Esophagus (tissue), 2 donors: ENCODE measurements around the gene MELTF. TPM values are rescaled to one million over a fixed set of nuclear protein-coding genes. Genes with fewer than 3 reads are reported as not detected.

Experiments used
- H3K27ac ChIP-seq, 2 donors: one replicate each; pipeline ENCODE4 v1.5.1; 2013; ENCODE audit warnings: low read depth in 2 of 2, mild to moderate bottlenecking in 2 of 2, inconsistent platforms in 1 of 2, low read length in 1 of 2, moderate library complexity in 1 of 2
- H3K27me3 ChIP-seq, 2 donors: one replicate each; pipeline ENCODE4 v1.6.1; 2013; ENCODE audit warnings: low read length in 2 of 2, control low read depth in 1 of 2, mild to moderate bottlenecking in 1 of 2; ENCODE audit not compliant: insufficient read depth in 2 of 2, control insufficient read depth in 1 of 2
- H3K36me3 ChIP-seq, 2 donors: one replicate each; pipeline ENCODE4 v1.6.1; 2013; ENCODE audit warnings: low read length in 1 of 2; ENCODE audit not compliant: control insufficient read depth in 2 of 2, insufficient read depth in 2 of 2
- H3K4me1 ChIP-seq, 2 donors: one replicate each; pipeline ENCODE4 v1.6.1; 2013; ENCODE audit warnings: low read length in 1 of 2; ENCODE audit not compliant: control insufficient read depth in 2 of 2, insufficient read depth in 2 of 2
- H3K4me3 ChIP-seq, 2 donors: one replicate each; pipeline ENCODE4 v1.5.1; 2013; ENCODE audit warnings: low read length in 2 of 2, mild to moderate bottlenecking in 2 of 2, low read depth in 1 of 2, moderate library complexity in 1 of 2
- H3K9me3 ChIP-seq, 2 donors: one replicate each; pipeline ENCODE4 v1.6.1; 2013; ENCODE audit warnings: mild to moderate bottlenecking in 2 of 2, low read depth in 1 of 2, low read length in 1 of 2, moderate library complexity in 1 of 2; ENCODE audit not compliant: control insufficient read depth in 2 of 2, insufficient read depth in 1 of 2
- WGBS, 2 donors: extraction: QIAGEN DNeasy Blood & Tissue Kit; methylation state at CpG; one replicate each; pipeline ENCODE4 v1.1.7; 2013; 5-methylcytosine and 5-hydroxymethylcytosine counted together
- polyA plus RNA-seq, 2 donors: library from polyadenylated mRNA; stranded (reverse); fragments of 200-250 nt; gene quantifications; one replicate each; pipeline ENCODE4 v1.2.3, GENCODE V29; 2013
- donor health status: healthy with polysubstance abuse.
- donor health status: Bipolar disorder and iron deficiency.

The MELTF gene
- polyA plus RNA-seq, 2 donors, result 1.9 to 3.0 TPM

GRCh38 chr3:197021231-197021630 lies 8.4 kb downstream of the MELTF start:
- Histone ChIP-seq H3K27ac (no peak overlapping the region), H3K36me3 (no peaks in the 10 kb centered on the region), H3K9me3 (peaks cover 0 to 3% of the 10 kb centered on the region in 2 donors), H3K27me3 (no peaks in the 10 kb centered on the region), H3K4me3 (no peak overlapping the region), H3K4me1 (peaks cover 0 to 3% of the 10 kb centered on the region in 2 donors)
- 60 to 66% methylated on average over 10 of the region's 10 CpGs for WGBS, 2 donors

- Histone ChIP-seq H3K27me3 (no peaks in the 10 kb centered on the region), H3K4me3 (no peak overlapping the region), H3K36me3 (no peaks in the 10 kb centered on the region), H3K9me3 (peaks cover 0 to 3% of the 10 kb centered on the region in 2 donors), H3K4me1 (peaks cover 0 to 3% of the 10 kb centered on the region in 2 donors), H3K27ac (no peak overlapping the region)
- 87 to 89% methylated on average over 13 of the region's 13 CpGs for WGBS, 2 donors
These were observed 10.1 kb downstream of the MELTF start for GRCh38 chr3:197019535-197019934.

- H3K4me1 ChIP-seq, result peaks cover 0 to 3% of the 10 kb centered on the region in 2 donors
- H3K27me3 ChIP-seq, result no peaks in the 10 kb centered on the region
- H3K4me3 ChIP-seq, result no peak overlapping the region
- 59% methylated on average over 6 of the region's 6 CpGs for WGBS, 2 donors
- H3K9me3 ChIP-seq, result peaks cover 0 to 3% of the 10 kb centered on the region in 2 donors
- no peak overlapping the region for H3K27ac ChIP-seq
- no peaks in the 10 kb centered on the region for H3K36me3 ChIP-seq
These were observed 10.6 kb downstream of the MELTF start for GRCh38 chr3:197019021-197019420.

GRCh38 chr3:197017003-197017402 lies 12.6 kb downstream of the MELTF start:
- H3K27me3 ChIP-seq, result no peaks in the 10 kb centered on the region
- H3K27ac ChIP-seq, result no peak overlapping the region
- no peaks in the 10 kb centered on the region for H3K36me3 ChIP-seq
- WGBS, 2 donors, result 95 to 96% methylated on average over 18 of the region's 18 CpGs
- no peaks in the 10 kb centered on the region for H3K9me3 ChIP-seq
- peaks cover 0 to 2% of the 10 kb centered on the region in 2 donors for H3K4me1 ChIP-seq
- H3K4me3 ChIP-seq, result no peak overlapping the region

- no peaks in the 10 kb centered on the region for H3K9me3 ChIP-seq
- no peaks in the 10 kb centered on the region for H3K36me3 ChIP-seq
- H3K4me3 ChIP-seq, result no peak overlapping the region
- no peaks in the 10 kb centered on the region for H3K27me3 ChIP-seq
- WGBS, 2 donors, result 92% methylated on average over 28 of the region's 28 CpGs
- H3K27ac ChIP-seq, result no peak overlapping the region
- H3K4me1 ChIP-seq, result no peaks in the 10 kb centered on the region
These were observed 13.6 kb downstream of the MELTF start for GRCh38 chr3:197015790-197016736.

GRCh38 chr3:197014942-197015575 lies 14.6 kb downstream of the MELTF start:
- Histone ChIP-seq H3K4me3 (no peak overlapping the region), H3K27ac (no peak overlapping the region), H3K27me3 (no peaks in the 10 kb centered on the region), H3K9me3 (no peaks in the 10 kb centered on the region), H3K36me3 (no peaks in the 10 kb centered on the region), H3K4me1 (no peaks in the 10 kb centered on the region)
- WGBS, 2 donors, result 93 to 94% methylated on average over 22 of the region's 22 CpGs

- H3K27me3 ChIP-seq, result no peaks in the 10 kb centered on the region
- H3K36me3 ChIP-seq, result no peaks in the 10 kb centered on the region
- no peaks in the 10 kb centered on the region for H3K4me1 ChIP-seq
- WGBS, 2 donors, result 95 to 97% methylated on average over 6 of the region's 6 CpGs
- H3K4me3 ChIP-seq, result no peak overlapping the region
- no peak overlapping the region for H3K27ac ChIP-seq
- no peaks in the 10 kb centered on the region for H3K9me3 ChIP-seq
These were observed 15.6 kb downstream of the MELTF start for GRCh38 chr3:197014024-197014423.

GRCh38 chr3:197012540-197012883 lies 17.1 kb downstream of the MELTF start:
- WGBS, 2 donors, result 79 to 84% methylated on average over 7 of the region's 7 CpGs
- H3K4me1 ChIP-seq, result no peaks in the 10 kb centered on the region
- no peak overlapping the region for H3K27ac ChIP-seq
- no peak overlapping the region for H3K4me3 ChIP-seq
- H3K27me3 ChIP-seq, result no peaks in the 10 kb centered on the region
- H3K36me3 ChIP-seq, result no peaks in the 10 kb centered on the region
- H3K9me3 ChIP-seq, result no peaks in the 10 kb centered on the region

- H3K4me1 ChIP-seq, result no peaks in the 10 kb centered on the region
- H3K27me3 ChIP-seq, result no peaks in the 10 kb centered on the region
- no peak overlapping the region for H3K27ac ChIP-seq
- no peaks in the 10 kb centered on the region for H3K9me3 ChIP-seq
- 92 to 94% methylated on average over 25 of the region's 25 CpGs for WGBS, 2 donors
- H3K36me3 ChIP-seq, result no peaks in the 10 kb centered on the region
- no peak overlapping the region for H3K4me3 ChIP-seq
These were observed 17.7 kb downstream of the MELTF start for GRCh38 chr3:197011780-197012539.
